ENCODE results near the gene CRB1.

GRCh38 chr1:197314682-197315081 is 46.6 kb downstream of the CRB1 start:
- TF ChIP-seq CTCF (IDR thresholded peaks at IDR 0.05 in 4 of 5, conservative IDR thresholded peaks at IDR 0.05 in 1 of 5) (no peak), POLR2A (IDR thresholded peaks at IDR 0.05) (no peak)
